ENCODE measurements around the gene OXTR.

The OXTR gene

DNA sequence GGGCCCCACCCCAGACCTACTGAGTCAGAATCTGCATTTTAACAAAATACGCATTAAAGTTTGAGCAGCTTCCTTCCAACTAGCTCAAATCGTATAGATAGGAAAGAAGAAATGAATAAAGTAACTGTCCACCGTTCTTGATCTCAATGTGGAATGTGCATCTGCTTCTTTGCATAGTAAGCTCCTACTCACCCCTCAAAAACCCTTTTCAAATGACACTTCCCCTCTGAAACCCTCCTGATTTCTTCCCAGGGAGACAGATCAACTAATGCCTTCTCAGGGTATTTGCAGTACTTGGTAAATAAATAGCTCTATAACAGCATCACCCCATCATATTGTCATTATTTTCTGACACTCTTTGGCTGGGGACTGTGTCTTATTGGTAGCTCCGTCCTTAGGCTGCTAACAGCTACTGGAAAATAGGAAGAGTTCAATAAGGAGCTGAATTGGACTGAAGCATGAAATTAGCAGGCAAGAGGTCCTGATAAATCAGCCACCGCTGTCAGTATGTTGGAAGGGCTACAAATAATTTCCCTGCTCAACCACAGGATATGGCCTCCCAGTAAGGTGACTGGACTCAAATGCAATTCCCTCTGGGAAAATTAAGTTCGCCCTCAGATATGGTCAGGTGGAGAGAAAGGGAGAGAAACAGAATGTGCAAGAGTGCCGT is 10.2 kb downstream of the OXTR start:
- peak; percentile 67 for DNase-seq (ENCODE audit: low read depth)
- in situ Hi-C loops (cut with HindIII; ENCODE audit: low sequenced_read_pairs) = loop anchor here (5.0 kb wide), 1 partner anchor 92 kb away; no protein-coding TSS in a partner anchor
- TF ChIP-seq, protein P1, sequence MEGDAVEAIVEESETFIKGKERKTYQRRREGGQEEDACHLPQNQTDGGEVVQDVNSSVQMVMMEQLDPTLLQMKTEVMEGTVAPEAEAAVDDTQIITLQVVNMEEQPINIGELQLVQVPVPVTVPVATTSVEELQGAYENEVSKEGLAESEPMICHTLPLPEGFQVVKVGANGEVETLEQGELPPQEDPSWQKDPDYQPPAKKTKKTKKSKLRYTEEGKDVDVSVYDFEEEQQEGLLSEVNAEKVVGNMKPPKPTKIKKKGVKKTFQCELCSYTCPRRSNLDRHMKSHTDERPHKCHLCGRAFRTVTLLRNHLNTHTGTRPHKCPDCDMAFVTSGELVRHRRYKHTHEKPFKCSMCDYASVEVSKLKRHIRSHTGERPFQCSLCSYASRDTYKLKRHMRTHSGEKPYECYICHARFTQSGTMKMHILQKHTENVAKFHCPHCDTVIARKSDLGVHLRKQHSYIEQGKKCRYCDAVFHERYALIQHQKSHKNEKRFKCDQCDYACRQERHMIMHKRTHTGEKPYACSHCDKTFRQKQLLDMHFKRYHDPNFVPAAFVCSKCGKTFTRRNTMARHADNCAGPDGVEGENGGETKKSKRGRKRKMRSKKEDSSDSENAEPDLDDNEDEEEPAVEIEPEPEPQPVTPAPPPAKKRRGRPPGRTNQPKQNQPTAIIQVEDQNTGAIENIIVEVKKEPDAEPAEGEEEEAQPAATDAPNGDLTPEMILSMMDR (IDR thresholded peaks at IDR 0.05; ENCODE audit: low read depth, low read length, missing control alignments) = no peak
- no peak overlapping the region for H3K4me3 ChIP-seq (ENCODE audit: low read depth, low read length)

DNA sequence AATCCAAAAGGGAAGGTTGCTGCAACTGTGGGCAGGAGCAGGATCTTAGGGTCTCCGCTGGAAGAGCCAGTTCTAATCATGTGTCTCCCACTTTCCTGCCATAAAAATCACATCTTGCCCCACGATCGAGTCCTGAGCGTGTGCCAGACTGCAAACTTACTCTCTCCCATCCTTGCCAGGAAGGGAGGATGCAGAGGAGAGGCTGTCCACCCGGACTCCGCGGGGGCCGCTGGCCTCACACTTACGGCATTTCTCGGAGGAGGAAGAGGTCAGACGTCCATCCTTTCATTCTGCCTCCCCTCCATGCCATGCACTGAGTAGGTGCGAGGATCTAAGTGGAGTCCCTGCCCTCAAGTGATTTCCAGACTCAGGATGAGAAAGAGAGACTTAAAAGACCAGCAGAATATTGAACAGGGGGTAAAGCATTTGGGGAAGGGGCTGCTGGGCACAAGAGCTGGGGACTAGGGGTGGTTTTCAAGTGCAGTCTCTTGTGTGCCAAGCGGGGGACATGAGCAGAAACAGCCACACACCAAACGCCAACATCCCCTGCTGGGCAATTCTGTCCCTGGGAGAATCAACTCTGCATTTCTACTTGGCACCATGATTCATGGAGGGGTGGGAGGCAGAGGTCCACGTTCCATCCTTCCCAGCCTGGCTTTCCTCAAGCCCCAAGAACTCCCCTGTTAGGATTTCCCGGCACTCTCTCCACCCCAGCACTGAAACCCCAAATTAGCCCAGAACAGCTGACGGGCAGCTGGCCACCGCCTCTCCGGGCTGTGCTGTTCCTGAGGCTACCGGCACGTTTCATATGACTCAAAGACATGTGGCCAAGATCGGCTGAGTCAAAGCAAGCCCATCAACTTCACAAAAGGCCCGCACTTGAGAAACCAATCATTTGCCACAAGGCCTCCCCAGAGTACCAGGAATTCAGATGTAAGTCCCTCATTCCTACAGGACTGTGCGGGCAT is 11.6 kb downstream of the OXTR start:
- in situ Hi-C loops (cut with HindIII; ENCODE audit: low sequenced_read_pairs) = loop anchor here (5.0 kb wide), 1 partner anchor 91 kb away; no protein-coding TSS in a partner anchor
- no peak overlapping the region for H3K4me3 ChIP-seq (ENCODE audit: low read depth, low read length)
- DNase-seq (ENCODE audit: low read depth) = peak; percentile 75
- TF ChIP-seq, protein P1 (IDR thresholded peaks at IDR 0.05; ENCODE audit: low read depth, low read length, missing control alignments) = peak; percentile 8

DNA sequence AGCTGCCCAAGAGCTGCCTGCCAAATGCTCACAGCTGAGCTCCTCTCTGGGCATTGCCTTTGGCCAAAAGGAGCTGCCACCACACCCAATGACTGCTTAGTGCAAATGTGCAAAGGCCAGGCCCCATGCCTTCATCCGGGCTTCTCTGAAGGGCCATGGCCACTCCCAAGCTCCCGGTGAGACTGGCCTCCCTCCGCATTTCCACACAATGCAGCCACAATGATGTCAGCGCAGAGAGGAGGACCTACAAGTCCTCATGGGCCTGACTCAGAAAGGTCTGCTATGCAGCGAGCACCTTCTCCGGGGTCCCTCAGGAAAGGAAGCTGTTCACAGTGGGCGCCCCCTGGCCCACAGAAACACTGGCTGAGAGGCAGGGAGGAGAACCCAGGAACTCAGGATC is 12.7 kb downstream of the OXTR start:
- no peak overlapping the region for H3K4me3 ChIP-seq (ENCODE audit: low read depth, low read length)
- TF ChIP-seq, protein P1 (IDR thresholded peaks at IDR 0.05; ENCODE audit: low read depth, low read length, missing control alignments) = no peak
- DNase-seq (ENCODE audit: low read depth) = no peak
- in situ Hi-C loops (cut with HindIII; ENCODE audit: low sequenced_read_pairs) = loop anchor here (5.0 kb wide), 1 partner anchor 89 kb away; no protein-coding TSS in a partner anchor

DNA sequence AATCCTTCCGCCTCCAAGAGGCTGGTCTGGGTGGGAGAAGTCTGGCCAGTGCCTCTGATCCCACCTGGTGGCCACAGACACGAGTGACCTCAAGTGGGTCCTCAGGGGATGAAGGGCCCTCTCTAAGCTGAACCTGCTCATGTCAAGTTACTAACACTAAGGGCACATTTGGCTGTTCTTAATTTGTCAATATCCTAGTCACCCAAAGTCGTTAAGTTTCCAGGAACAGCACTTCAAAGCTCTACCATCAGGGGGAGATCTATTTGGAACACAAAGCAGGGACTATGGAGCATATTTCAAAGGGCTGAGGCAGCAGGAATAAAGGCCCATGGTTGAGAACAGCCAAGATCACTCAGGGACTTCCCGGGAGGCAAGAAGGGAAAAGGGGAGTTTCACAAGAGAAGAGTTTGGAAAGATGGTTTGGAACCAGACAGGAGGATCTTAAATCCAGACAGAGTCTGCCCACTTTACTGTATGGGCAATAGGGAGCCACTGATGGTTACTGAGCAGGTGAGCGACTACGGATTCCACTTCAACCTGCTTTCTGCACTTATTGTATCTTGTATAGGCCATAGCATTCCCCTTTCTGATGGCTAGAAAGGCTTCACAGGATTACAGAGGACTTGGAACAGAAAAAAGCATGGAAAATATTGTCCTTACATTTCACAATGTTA is 13.7 kb downstream of the OXTR start:
- in situ Hi-C loops (cut with HindIII; ENCODE audit: low sequenced_read_pairs) = loop anchor here (5.0 kb wide), 1 partner anchor 88 kb away; no protein-coding TSS in a partner anchor
- H3K4me3 ChIP-seq (ENCODE audit: low read depth, low read length) = no peak overlapping the region
- TF ChIP-seq, protein P1 (IDR thresholded peaks at IDR 0.05; ENCODE audit: low read depth, low read length, missing control alignments) = peak; percentile 47
- DNase-seq (ENCODE audit: low read depth) = no peak

DNA sequence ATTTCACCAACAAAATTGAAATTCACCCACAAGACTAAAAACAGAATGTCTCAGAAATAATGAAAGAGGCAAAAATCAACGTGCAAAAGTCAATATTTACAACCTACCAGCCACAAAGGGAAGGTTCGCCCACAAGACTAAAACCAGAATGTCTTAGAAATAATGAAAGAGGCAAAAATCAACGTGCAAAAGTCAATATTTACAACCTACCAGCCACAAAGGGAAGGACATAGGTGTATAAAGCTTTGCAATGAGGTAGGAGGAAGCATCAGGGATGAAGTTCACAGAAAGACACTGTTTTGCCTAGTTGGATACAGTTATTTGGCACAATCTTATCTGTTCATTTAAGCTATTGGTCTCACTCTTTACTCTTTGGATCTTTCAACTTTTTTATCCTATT is 14.3 kb downstream of the OXTR start:
- in situ Hi-C loops (cut with HindIII; ENCODE audit: low sequenced_read_pairs) = loop anchor here (5.0 kb wide), 1 partner anchor 88 kb away; no protein-coding TSS in a partner anchor
- no peak for DNase-seq (ENCODE audit: low read depth)
- no peak overlapping the region for H3K4me3 ChIP-seq (ENCODE audit: low read depth, low read length)
- TF ChIP-seq, protein P1 (IDR thresholded peaks at IDR 0.05; ENCODE audit: low read depth, low read length, missing control alignments) = no peak

DNA sequence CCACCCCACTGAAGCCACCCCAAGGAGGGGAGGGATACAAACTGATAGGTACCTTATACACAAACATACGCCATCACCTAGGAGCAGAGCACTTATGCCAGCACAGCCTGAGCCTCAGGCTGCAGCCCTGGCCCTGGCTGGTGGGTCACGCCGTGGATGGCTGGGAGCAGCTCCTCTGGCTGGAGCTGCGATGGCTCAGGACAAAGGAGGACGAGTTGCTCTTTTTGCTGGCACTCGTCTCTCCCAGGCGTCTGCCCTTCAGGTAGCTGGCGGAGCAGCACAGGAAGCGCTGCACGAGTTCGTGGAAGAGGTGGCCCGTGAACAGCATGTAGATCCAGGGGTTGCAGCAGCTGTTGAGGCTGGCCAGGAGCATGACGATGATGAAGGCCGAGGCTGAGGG is 16.6 kb downstream of the OXTR start:
- DNase-seq (ENCODE audit: low read depth) = no peak
- in situ Hi-C loops (cut with HindIII; ENCODE audit: low sequenced_read_pairs) = no loop called here
- TF ChIP-seq, protein P1 (IDR thresholded peaks at IDR 0.05; ENCODE audit: low read depth, low read length, missing control alignments) = no peak
- H3K4me3 ChIP-seq (ENCODE audit: low read depth, low read length) = no peak overlapping the region
